GM12891 (cell line): ENCODE measurements around the gene CKM.

Source experiments
- DNase-seq: peaks from one replicate; pipeline ENCODE4 v3.0.0; 2011; ENCODE audit warnings: low spot score; ENCODE audit not compliant: insufficient read length
- FAIRE-seq: peaks from 2 replicates; lab custom pipeline; 2011; peaks lifted over from hg19 to GRCh38; lab: Jason Lieb, UNC
- PAX5 ChIP-seq: IDR thresholded peaks from 2 replicates; pipeline ENCODE4 v1.6.1; 2011; ENCODE audit warnings: low read length, moderate library complexity, mild to moderate bottlenecking; ENCODE audit not compliant: insufficient read depth, severe bottlenecking
- POLR2A ChIP-seq: IDR thresholded peaks from 2 replicates; pipeline ENCODE4 v1.6.1; 2011; ENCODE audit warnings: low read depth, low read length, control low read depth
- POLR2AphosphoS5 ChIP-seq: IDR thresholded peaks from 2 replicates; pipeline ENCODE4 v1.6.1; 2011; ENCODE audit warnings: low read depth, low read length, control low read depth
- POU2F2 ChIP-seq: IDR thresholded peaks from 2 replicates; pipeline ENCODE4 v1.6.1; 2011; ENCODE audit warnings: low read depth, mild to moderate bottlenecking, control low read depth, low read length, moderate library complexity
- SPI1 ChIP-seq: IDR thresholded peaks from 2 replicates; pipeline ENCODE4 v1.6.1; 2011; ENCODE audit warnings: low read depth, low read length, control low read depth
- TAF1 ChIP-seq: IDR thresholded peaks from 2 replicates; pipeline ENCODE4 v1.6.1; 2011; ENCODE audit warnings: low read depth, low read length, control low read depth

CKM gene

GRCh38 chr19:45306040-45306439, 16.6 kb downstream of the CKM start:
- TF ChIP-seq PAX5 (no peak), SPI1 (no peak), POLR2A (no peak), POU2F2 (no peak), TAF1 (no peak), POLR2AphosphoS5 (no peak)
- no peak for FAIRE-seq
- no peak for DNase-seq

DNA sequence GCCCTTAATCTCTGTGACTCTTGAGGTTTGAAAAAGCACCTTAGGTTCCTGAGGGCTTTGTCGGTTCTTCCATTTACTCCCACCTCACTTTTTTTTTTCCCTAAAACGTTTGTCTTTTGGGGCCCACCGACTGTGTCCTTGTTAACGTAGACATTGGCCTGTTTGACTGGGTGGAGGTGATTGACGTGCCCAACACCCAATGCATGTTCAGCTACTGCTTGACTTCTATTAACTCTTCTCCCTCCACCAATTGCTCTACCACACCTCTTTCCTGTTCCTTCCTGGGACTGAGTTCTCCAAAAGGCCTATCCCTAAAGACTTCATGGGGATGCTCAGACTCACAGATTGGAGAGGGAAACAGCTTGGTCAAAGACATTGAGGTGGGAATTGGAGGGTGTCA, 17.3 kb downstream of the CKM start:
- TF ChIP-seq PAX5 = no peak
- no peak for TF ChIP-seq POU2F2
- no peak for TF ChIP-seq SPI1
- TF ChIP-seq POLR2A = no peak
- no peak for TF ChIP-seq POLR2AphosphoS5
- no peak for TF ChIP-seq TAF1
- DNase-seq (no peak), FAIRE-seq (no peak)

- FAIRE-seq = peak; percentile 35
- no peak for TF ChIP-seq POLR2A
- TF ChIP-seq POLR2AphosphoS5 = no peak
- TF ChIP-seq SPI1 = no peak
- DNase-seq = no peak
These were observed 17.7 kb downstream of the CKM start for GRCh38 chr19:45305007-45305406.

DNA sequence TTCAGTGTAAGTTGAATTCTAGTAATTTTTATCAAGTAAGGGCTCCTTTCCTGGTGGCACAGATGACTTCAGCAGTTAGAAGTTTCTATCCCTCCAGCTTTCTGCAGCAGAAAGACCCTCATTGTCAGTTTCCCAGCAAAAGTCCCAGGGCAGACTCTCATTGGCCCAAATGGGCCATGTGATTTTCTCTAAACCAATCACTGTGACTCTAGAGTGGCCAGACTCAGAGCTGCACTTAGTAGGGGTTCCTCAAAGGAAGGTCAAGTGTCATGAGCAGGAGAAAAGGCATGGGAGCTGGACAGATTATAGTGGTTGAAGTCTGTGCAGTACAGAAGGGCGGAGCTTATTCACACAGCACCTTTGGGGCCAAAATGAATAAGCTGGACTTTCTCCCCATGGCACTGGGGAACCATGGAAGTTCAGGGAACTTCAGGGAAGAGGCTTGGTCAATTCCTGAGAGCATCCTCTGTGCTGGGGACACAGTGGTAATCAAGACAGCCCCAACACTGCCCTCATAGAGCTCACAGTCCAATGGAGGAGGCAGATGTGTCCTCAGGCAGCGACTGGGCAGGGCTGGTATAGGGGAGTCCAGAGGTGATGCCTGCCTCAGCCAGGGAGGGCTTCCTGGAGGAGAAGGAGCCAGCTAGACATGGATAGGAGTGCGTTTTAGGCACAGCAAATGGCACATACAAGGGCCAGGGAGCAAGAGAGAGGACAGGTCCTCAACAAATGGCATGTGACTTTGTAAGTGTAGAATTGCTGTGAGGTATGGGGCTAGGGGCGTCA, 18.3 kb downstream of the CKM start:
- TF ChIP-seq POLR2AphosphoS5 (no peak), POLR2A (no peak), PAX5 (no peak), POU2F2 (no peak), TAF1 (no peak), SPI1 (no peak)
- FAIRE-seq (no peak), DNase-seq (no peak)

DNA sequence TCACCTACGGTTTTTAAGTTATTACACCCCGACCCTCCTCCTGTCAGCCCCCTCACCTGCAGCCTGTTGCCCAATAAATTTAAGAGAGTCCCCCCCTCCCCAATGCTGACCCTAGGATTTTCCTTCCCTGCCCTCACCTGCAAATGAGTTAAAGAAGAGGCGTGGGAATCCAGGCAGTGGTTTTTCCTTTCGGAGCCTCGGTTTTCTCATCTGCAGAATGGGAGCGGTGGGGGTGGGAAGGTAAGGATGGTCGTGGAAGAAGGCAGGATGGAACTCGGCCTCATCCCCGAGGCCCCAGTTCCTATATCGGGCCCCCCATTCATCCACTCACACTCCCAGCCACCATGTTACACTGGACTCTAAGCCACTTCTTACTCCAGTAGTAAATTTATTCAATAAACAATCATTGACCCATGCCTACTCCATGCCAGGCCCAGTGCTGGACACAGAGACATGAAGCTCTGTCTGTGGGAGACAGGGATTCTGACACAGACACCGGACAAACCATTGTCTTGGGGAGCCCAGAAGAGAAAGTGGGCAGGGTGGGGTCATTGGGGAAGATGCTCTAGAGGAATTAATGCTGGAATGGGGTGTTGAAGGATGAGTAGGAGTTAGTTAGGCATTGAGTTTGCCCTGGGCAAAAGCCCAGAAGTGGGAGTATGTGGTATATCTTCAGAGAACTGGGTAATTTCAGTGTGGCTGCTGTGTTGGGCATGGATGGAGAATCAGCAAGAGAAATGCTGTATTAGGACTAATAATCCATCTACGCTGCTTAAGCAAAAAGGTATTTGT, 19.2 kb downstream of the CKM start:
- TF ChIP-seq POLR2A (no peak), PAX5 (no peak), POLR2AphosphoS5 (no peak), TAF1 (no peak)
- FAIRE-seq = no peak

DNA sequence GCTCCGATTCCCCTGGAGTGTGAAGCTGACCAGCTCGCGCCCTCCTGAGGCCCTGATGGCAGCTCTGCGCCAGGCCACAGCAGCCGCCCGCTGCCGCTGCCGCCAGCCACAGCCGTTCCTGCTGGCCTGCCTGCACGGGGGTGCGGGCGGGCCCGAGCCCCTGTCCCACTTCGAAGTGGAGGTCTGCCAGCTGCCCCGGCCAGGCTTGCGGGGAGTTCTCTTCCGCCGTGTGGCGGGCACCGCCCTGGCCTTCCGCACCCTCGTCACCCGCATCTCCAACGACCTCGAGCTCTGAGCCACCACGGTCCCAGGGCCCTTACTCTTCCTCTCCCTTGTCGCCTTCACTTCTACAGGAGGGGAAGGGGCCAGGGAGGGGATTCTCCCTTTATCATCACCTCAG, 20.3 kb downstream of the CKM start:
- no peak for TF ChIP-seq POU2F2
- TF ChIP-seq POLR2AphosphoS5 = no peak
- TF ChIP-seq PAX5 = no peak
- TF ChIP-seq TAF1 = no peak
- no peak for TF ChIP-seq SPI1
- no peak for TF ChIP-seq POLR2A
- FAIRE-seq (no peak), DNase-seq (no peak)

More for the DNA sequence above, 19.2 kb downstream of the CKM start:
- DNase-seq = no peak

DNA sequence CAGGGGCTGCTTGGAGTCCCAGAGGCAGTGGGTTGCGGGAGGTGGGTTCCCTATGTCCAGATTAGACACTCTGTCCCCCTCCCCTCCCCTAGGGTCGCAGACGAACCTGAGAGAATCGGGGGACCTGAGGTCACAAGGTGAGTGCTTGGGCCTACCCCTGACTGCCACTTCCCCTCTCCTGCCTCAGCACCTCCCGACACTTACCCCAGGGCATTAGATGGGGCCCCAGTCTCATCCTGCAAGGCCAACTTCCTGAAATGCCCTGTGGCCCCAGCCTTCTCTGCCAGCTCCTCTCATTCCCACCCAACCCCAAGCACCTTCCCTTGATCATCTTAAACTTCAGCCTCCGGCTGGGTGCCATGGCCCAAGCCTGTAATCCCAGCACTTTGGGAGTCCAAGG, 23.0 kb downstream of the CKM start:
- DNase-seq (no peak), FAIRE-seq (no peak)
- TF ChIP-seq POLR2A (no peak), POU2F2 (no peak), POLR2AphosphoS5 (no peak), SPI1 (no peak), TAF1 (no peak), PAX5 (no peak)

DNA sequence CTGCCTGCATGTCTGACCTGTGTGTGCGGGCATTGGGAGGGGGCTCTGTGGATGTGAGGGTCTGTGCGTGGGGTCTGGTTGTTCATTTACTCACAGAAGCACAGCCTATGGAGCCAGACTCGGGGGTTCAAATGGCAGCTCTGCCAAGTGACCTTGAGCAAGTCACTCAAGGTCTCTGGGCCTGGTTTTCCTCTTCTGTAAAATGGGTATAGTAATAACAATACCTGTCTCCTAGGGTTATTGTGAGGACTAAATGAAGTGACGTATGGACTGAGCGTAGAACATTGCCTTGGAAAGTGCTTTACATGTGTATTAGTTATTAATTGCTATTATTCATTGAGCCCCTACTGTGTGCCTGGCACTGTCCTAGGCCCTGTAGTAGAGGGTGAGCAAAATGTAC, 24.4 kb downstream of the CKM start:
- DNase-seq (no peak), FAIRE-seq (no peak)
- TF ChIP-seq POLR2AphosphoS5 (no peak), POU2F2 (no peak), POLR2A (no peak), SPI1 (no peak), TAF1 (no peak), PAX5 (no peak)

DNA sequence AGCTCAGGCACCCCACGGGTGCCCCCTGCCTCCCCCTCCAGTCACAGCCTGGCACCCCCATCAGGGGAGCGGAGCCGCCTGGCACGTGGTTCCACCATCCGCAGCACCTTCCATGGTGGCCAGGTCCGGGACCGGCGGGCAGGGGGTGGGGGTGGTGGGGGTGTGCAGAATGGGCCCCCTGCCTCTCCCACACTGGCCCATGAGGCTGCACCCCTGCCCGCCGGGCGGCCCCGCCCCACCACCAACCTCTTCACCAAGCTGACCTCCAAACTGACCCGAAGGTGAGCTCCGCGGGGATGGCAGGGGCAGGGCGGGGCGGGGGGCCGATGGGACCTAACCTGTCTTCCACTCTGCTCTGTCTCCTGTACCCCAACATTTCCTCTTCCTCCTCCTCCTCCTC, 25.0 kb downstream of the CKM start:
- no peak for FAIRE-seq
- DNase-seq = no peak
- TF ChIP-seq POU2F2 (no peak), PAX5 (no peak), POLR2AphosphoS5 (no peak), POLR2A (no peak), SPI1 (no peak), TAF1 (no peak)
